CD8-positive, alpha-beta memory T cell (primary cell): ENCODE measurements around the gene LSM6. TPM values are rescaled to one million over a fixed set of nuclear protein-coding genes. Genes with fewer than 3 reads are reported as not detected.
A peak's percentile ranks its signal among the peaks of the same experiment; 100 is the strongest.

ENCODE experiments used
- CTCF ChIA-PET: fragments of 350-600 bp; sonication (Branson Sonifier 250); formaldehyde crosslinking; loops from one replicate; lab custom pipeline; 2021; ENCODE audit warnings: antibody characterized with exemption; lab: Charles Lee
- POLR2A ChIA-PET: fragments of 350-600 bp; sonication (Branson Sonifier 250); formaldehyde crosslinking; loops from one replicate; lab custom pipeline; 2021; ENCODE audit warnings: antibody characterized with exemption; lab: Charles Lee
- DNase-seq, 5 donors: peaks; one replicate each; pipeline versions ENCODE4 v3.0.0 to v3.0.0-alpha.2; 2020 to 2022; ENCODE audit warnings: mixed read lengths in 1 of 5
- H3K27ac ChIP-seq: one replicate; pipeline ENCODE4 v1.7.0; 2013; ENCODE audit warnings: low read depth, mild to moderate bottlenecking, low read length, moderate library complexity
- H3K27me3 ChIP-seq: 2 replicates; pipeline ENCODE4 v1.7.0; 2013; ENCODE audit warnings: low read length, mild to moderate bottlenecking; ENCODE audit not compliant: insufficient read depth, poor library complexity, severe bottlenecking
- H3K36me3 ChIP-seq: 2 replicates; pipeline ENCODE4 v1.7.0; 2013; ENCODE audit warnings: mild to moderate bottlenecking, low read length, moderate library complexity; ENCODE audit not compliant: insufficient read depth
- H3K4me1 ChIP-seq: 2 replicates; pipeline ENCODE4 v1.7.0; 2013; ENCODE audit warnings: mild to moderate bottlenecking, low read length, moderate library complexity; ENCODE audit not compliant: insufficient read depth
- H3K4me3 ChIP-seq: 2 replicates; pipeline ENCODE4 v1.7.0; 2013; ENCODE audit warnings: mild to moderate bottlenecking, low read length
- H3K9me3 ChIP-seq: 2 replicates; pipeline ENCODE4 v1.7.0; 2013; ENCODE audit warnings: mild to moderate bottlenecking, low read length
- H3K27ac Mint-ChIP-seq, 8 donors: one replicate each; pipeline ENCODE4 v1.8.0; 2020 to 2021; ENCODE audit warnings: mixed read lengths in 8 of 8, mild to moderate bottlenecking in 6 of 8, inconsistent platforms in 3 of 8, moderate library complexity in 3 of 8
- H3K27me3 Mint-ChIP-seq, 2 donors: one replicate each; pipeline ENCODE4 v1.8.0; 2020 to 2021; ENCODE audit warnings: mixed read lengths in 2 of 2, mild to moderate bottlenecking in 1 of 2, moderate library complexity in 1 of 2
- H3K36me3 Mint-ChIP-seq, 3 donors: one replicate each; pipeline ENCODE4 v1.8.0; 2020 to 2021; ENCODE audit warnings: mixed read lengths in 3 of 3, inconsistent platforms in 1 of 3, mild to moderate bottlenecking in 1 of 3
- H3K4me1 Mint-ChIP-seq, 3 donors: one replicate each; pipeline ENCODE4 v1.8.0; 2020 to 2021; ENCODE audit warnings: mixed read lengths in 3 of 3, inconsistent platforms in 1 of 3, mild to moderate bottlenecking in 1 of 3
- H3K4me3 Mint-ChIP-seq, 7 donors: one replicate each; pipeline ENCODE4 v1.8.0; 2020 to 2021; ENCODE audit warnings: mixed read lengths in 7 of 7, mild to moderate bottlenecking in 6 of 7, moderate library complexity in 4 of 7, inconsistent platforms in 2 of 7
- H3K9me3 Mint-ChIP-seq, 5 donors: one replicate each; pipeline ENCODE4 v1.8.0; 2020 to 2022; ENCODE audit warnings: mixed read lengths in 5 of 5, mild to moderate bottlenecking in 3 of 5, moderate library complexity in 2 of 5, inconsistent platforms in 1 of 5
- polyA plus RNA-seq: library from polyadenylated mRNA; unstranded; fragments of 300-500 nt; fragmentation: Illumina TruSeq; gene quantifications from one replicate; pipeline ENCODE4 v1.2.3, GENCODE V29; 2021
- total RNA-seq, 2 experiments: library from RNA; stranded (reverse); gene quantifications; one replicate each; pipeline ENCODE4 v1.2.3, GENCODE V29; 2021

LSM6 gene
- total and polyA plus RNA-seq, 3 experiments from 2014 or later = 67.5 to 99.6 (median 96.4) TPM

GRCh38 chr4:146170149-146170548 is 5.4 kb upstream of the LSM6 start:
- Histone ChIP-seq H3K9me3 (no peaks in the 10 kb centered on the region), H3K4me3 (no peak overlapping the region), H3K27ac (no peak overlapping the region), H3K27me3 (no peaks in the 10 kb centered on the region), H3K36me3 (no peaks in the 10 kb centered on the region), H3K4me1 (peaks cover 4% of the 10 kb centered on the region)
- Mint-ChIP-seq H3K9me3 (no peaks in the 10 kb centered on the region), H3K4me3 (no peak overlapping the region), H3K4me1 (peaks cover 1 to 18% (median 6%) of the 10 kb centered on the region in 3 donors), H3K27ac (no peak overlapping the region), H3K36me3 (peaks cover 0 to under 1% (median 0%) of the 10 kb centered on the region in 3 donors), H3K27me3 (peaks cover 0 to 5% of the 10 kb centered on the region in 2 donors)
- ChIA-PET CTCF (no interaction called here), POLR2A (no interaction called here)
- no peak for DNase-seq

DNA sequence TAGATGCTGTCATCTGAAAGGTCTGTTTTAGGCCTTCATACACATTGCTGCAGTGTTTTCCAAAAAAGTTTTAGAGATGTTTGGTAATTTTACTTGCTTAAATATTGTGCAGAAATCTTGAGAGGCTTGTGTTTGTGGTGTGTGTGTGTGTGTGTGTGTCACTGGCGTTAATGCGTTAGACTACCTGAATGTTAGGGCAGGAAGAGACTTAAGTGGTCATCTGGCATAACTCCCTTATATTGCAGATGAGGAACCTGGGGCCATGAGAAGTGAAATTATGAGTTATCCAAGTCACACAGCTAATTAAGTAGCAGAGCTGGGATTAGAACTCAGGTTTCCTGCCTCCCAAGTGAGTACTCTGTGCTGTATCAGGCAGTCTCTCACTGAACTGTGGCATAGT is 1.4 kb downstream of the LSM6 start:
- peak overlapping the region; percentile 88 to 95 (median 91) for H3K4me3 Mint-ChIP-seq
- no peaks in the 10 kb centered on the region for H3K36me3 ChIP-seq
- H3K27me3 ChIP-seq = no peaks in the 10 kb centered on the region
- CTCF ChIA-PET = no interaction called here
- H3K36me3 Mint-ChIP-seq = peaks cover 0 to 23% (median 2%) of the 10 kb centered on the region in 3 donors
- H3K9me3 ChIP-seq = no peaks in the 10 kb centered on the region
- peaks cover 0 to 2% of the 10 kb centered on the region in 2 donors for H3K27me3 Mint-ChIP-seq
- H3K4me1 ChIP-seq = peaks cover 41% of the 10 kb centered on the region
- DNase-seq = no peak
- no peaks in the 10 kb centered on the region for H3K9me3 Mint-ChIP-seq
- H3K27ac Mint-ChIP-seq = peak overlapping the region; percentile 46 to 97 (median 90)
- H3K4me1 Mint-ChIP-seq = peaks cover 52 to 75% (median 68%) of the 10 kb centered on the region in 3 donors
- POLR2A ChIA-PET = no interaction called here
- peak overlapping the region; percentile 79 for H3K4me3 ChIP-seq
- no peak overlapping the region for H3K27ac ChIP-seq

GRCh38 chr4:146178126-146178525 is 2.6 kb downstream of the LSM6 start:
- peaks cover 0 to 31% (median 7%) of the 10 kb centered on the region in 3 donors for H3K36me3 Mint-ChIP-seq
- H3K9me3 Mint-ChIP-seq = no peaks in the 10 kb centered on the region
- H3K27me3 Mint-ChIP-seq = no peaks in the 10 kb centered on the region
- peak overlapping the region; percentile 57 to 90 (median 76) for H3K27ac Mint-ChIP-seq
- H3K4me1 Mint-ChIP-seq = peaks cover 60 to 81% (median 80%) of the 10 kb centered on the region in 3 donors
- Histone ChIP-seq H3K9me3 (no peaks in the 10 kb centered on the region), H3K4me3 (no peak overlapping the region), H3K27ac (no peak overlapping the region), H3K36me3 (peaks cover 2% of the 10 kb centered on the region), H3K4me1 (peaks cover 41% of the 10 kb centered on the region), H3K27me3 (no peaks in the 10 kb centered on the region)
- DNase-seq = no peak
- H3K4me3 Mint-ChIP-seq = peak overlapping the region; percentile 12 to 73 (median 42)
- POLR2A ChIA-PET = no interaction called here
- CTCF ChIA-PET = no interaction called here

- ChIA-PET CTCF (no interaction called here), POLR2A (no interaction called here)
- H3K4me1 ChIP-seq = peaks cover 40% of the 10 kb centered on the region
- H3K4me1 Mint-ChIP-seq = peaks cover 60 to 78% (median 76%) of the 10 kb centered on the region in 3 donors
- peaks cover 0 to 40% (median 7%) of the 10 kb centered on the region in 3 donors for H3K36me3 Mint-ChIP-seq
- peaks cover 4% of the 10 kb centered on the region for H3K36me3 ChIP-seq
- H3K9me3 ChIP-seq = no peaks in the 10 kb centered on the region
- peak overlapping the region in 4 of 7 donors; percentile 20 to 61 (median 42) for H3K4me3 Mint-ChIP-seq
- H3K27me3 ChIP-seq = no peaks in the 10 kb centered on the region
- no peak overlapping the region for H3K27ac ChIP-seq
- no peaks in the 10 kb centered on the region for H3K9me3 Mint-ChIP-seq
- H3K27ac Mint-ChIP-seq = peak overlapping the region in 5 of 8 donors; percentile 38 to 75 (median 61)
- no peak for DNase-seq
- no peak overlapping the region for H3K4me3 ChIP-seq
- H3K27me3 Mint-ChIP-seq = no peaks in the 10 kb centered on the region
These were observed 4.4 kb downstream of the LSM6 start for GRCh38 chr4:146179784-146180370.

GRCh38 chr4:146182443-146182842 is 6.9 kb downstream of the LSM6 start:
- Histone ChIP-seq H3K4me3 (no peak overlapping the region), H3K27ac (no peak overlapping the region), H3K9me3 (no peaks in the 10 kb centered on the region), H3K4me1 (peaks cover 25% of the 10 kb centered on the region), H3K27me3 (no peaks in the 10 kb centered on the region), H3K36me3 (peaks cover 9% of the 10 kb centered on the region)
- peak overlapping the region in 5 of 8 donors; percentile 20 to 44 (median 26) for H3K27ac Mint-ChIP-seq
- no peaks in the 10 kb centered on the region for H3K27me3 Mint-ChIP-seq
- no peaks in the 10 kb centered on the region for H3K9me3 Mint-ChIP-seq
- ChIA-PET POLR2A (no interaction called here), CTCF (no interaction called here)
- H3K36me3 Mint-ChIP-seq = peaks cover 0 to 57% (median 10%) of the 10 kb centered on the region in 3 donors
- H3K4me1 Mint-ChIP-seq = peaks cover 49 to 71% (median 69%) of the 10 kb centered on the region in 3 donors
- H3K4me3 Mint-ChIP-seq = no peak overlapping the region
- no peak for DNase-seq

GRCh38 chr4:146183209-146183608 is 7.7 kb downstream of the LSM6 start:
- no peak overlapping the region for H3K27ac ChIP-seq
- peaks cover 18% of the 10 kb centered on the region for H3K4me1 ChIP-seq
- Mint-ChIP-seq H3K4me1 (peaks cover 43 to 63% (median 61%) of the 10 kb centered on the region in 3 donors), H3K27me3 (no peaks in the 10 kb centered on the region), H3K4me3 (no peak overlapping the region), H3K36me3 (peaks cover 0 to 60% (median 11%) of the 10 kb centered on the region in 3 donors), H3K27ac (peak overlapping the region in 1 of 8 donors; percentile 38), H3K9me3 (no peaks in the 10 kb centered on the region)
- DNase-seq = no peak
- POLR2A ChIA-PET = no interaction called here
- no peaks in the 10 kb centered on the region for H3K27me3 ChIP-seq
- H3K4me3 ChIP-seq = no peak overlapping the region
- H3K9me3 ChIP-seq = no peaks in the 10 kb centered on the region
- peaks cover 9% of the 10 kb centered on the region for H3K36me3 ChIP-seq
- CTCF ChIA-PET = no interaction called here

- peaks cover 0 to 79% (median 22%) of the 10 kb centered on the region in 3 donors for H3K36me3 Mint-ChIP-seq
- no peaks in the 10 kb centered on the region for H3K9me3 Mint-ChIP-seq
- H3K27ac Mint-ChIP-seq = peak overlapping the region in 1 of 8 donors; percentile 29
- Histone ChIP-seq H3K4me1 (no peaks in the 10 kb centered on the region), H3K36me3 (peaks cover 14% of the 10 kb centered on the region), H3K27me3 (no peaks in the 10 kb centered on the region), H3K4me3 (no peak overlapping the region), H3K9me3 (no peaks in the 10 kb centered on the region), H3K27ac (no peak overlapping the region)
- ChIA-PET POLR2A (no interaction called here), CTCF (no interaction called here)
- H3K27me3 Mint-ChIP-seq = no peaks in the 10 kb centered on the region
- H3K4me1 Mint-ChIP-seq = peaks cover 20 to 36% (median 33%) of the 10 kb centered on the region in 3 donors
- no peak overlapping the region for H3K4me3 Mint-ChIP-seq
- no peak for DNase-seq
These were observed 10.5 kb downstream of the LSM6 start for GRCh38 chr4:146186041-146186440.

GRCh38 chr4:146186596-146186995 is 11.1 kb downstream of the LSM6 start:
- ChIA-PET CTCF (no interaction called here), POLR2A (no interaction called here)
- no peak for DNase-seq
- Mint-ChIP-seq H3K36me3 (peaks cover 0 to 84% (median 23%) of the 10 kb centered on the region in 3 donors), H3K4me3 (no peak overlapping the region), H3K27me3 (no peaks in the 10 kb centered on the region), H3K27ac (peak overlapping the region in 2 of 8 donors; percentile 20 to 75), H3K4me1 (peaks cover 18 to 32% (median 27%) of the 10 kb centered on the region in 3 donors), H3K9me3 (no peaks in the 10 kb centered on the region)
- H3K4me1 ChIP-seq = no peaks in the 10 kb centered on the region
- no peak overlapping the region for H3K4me3 ChIP-seq
- no peaks in the 10 kb centered on the region for H3K27me3 ChIP-seq
- no peaks in the 10 kb centered on the region for H3K9me3 ChIP-seq
- peaks cover 14% of the 10 kb centered on the region for H3K36me3 ChIP-seq
- no peak overlapping the region for H3K27ac ChIP-seq
